A549 (cell line): ENCODE results near the gene SYS1. TPM values are rescaled to one million over a fixed set of nuclear protein-coding genes. Genes with fewer than 3 reads are reported as not detected.
A peak's percentile ranks its signal among the peaks of the same experiment; 100 is the strongest.

Source experiments
- ATAC-seq, 2 experiments: fragments of 200-7000 bp in 1 of 2; fragments of >200 bp in 1 of 2; cut with Nextera tagmentation in 1 of 2; cut with Tn5 transposase in 1 of 2; 3 replicates each; pipeline versions ENCODE4 v1.8.0 to v1.9.1; 2018 to 2020; ENCODE audit warnings: mild to moderate bottlenecking in 1 of 2, moderate library complexity in 1 of 2
- CTCF ChIA-PET: fragments of 300-600 bp; sonication (Branson Sonifier 250); formaldehyde crosslinking; extraction: SDS; loops from one replicate; lab custom pipeline; 2021; ENCODE audit warnings: antibody characterized with exemption, inconsistent platforms; lab: Yijun Ruan, JAX
- POLR2A ChIA-PET: fragments of 350-600 bp; formaldehyde crosslinking; extraction: SDS; loops from one replicate; lab custom pipeline; 2021; ENCODE audit warnings: antibody characterized with exemption, inconsistent platforms; lab: Yijun Ruan, JAX
- DNase-seq, 2 experiments: peaks; one replicate each; pipeline versions ENCODE4 v3.0.0 to v3.0.0-alpha.2; 2011 to 2016; ENCODE audit warnings: low read depth in 1 of 2, low spot score in 1 of 2
- FAIRE-seq: peaks from 2 replicates; lab custom pipeline; 2011; peaks lifted over from hg19 to GRCh38; lab: Jason Lieb, UNC
- H3K27ac ChIP-seq, 2 experiments: fragments of >200 bp; sonication (Bioruptor Twin); formaldehyde crosslinking; 3 replicates each; pipeline ENCODE4 v1.5.1; 2016 to 2017
- H3K4me1 ChIP-seq: fragments of >200 bp; sonication (Bioruptor Twin); formaldehyde crosslinking; 3 replicates; pipeline ENCODE4 v1.6.1; 2016
- H3K4me2 ChIP-seq: fragments of >200 bp; sonication (Bioruptor Twin); formaldehyde crosslinking; 3 replicates; pipeline ENCODE4 v1.6.1; 2016
- H3K4me3 ChIP-seq: fragments of >200 bp; sonication (Bioruptor Twin); formaldehyde crosslinking; 3 replicates; pipeline ENCODE4 v1.5.1; 2016
- H3K9me3 ChIP-seq: fragments of >200 bp; sonication (Bioruptor Twin); formaldehyde crosslinking; 3 replicates; pipeline ENCODE4 v1.6.1; 2016
- CBX8 ChIP-seq: fragments of 200-600 bp; sonication (generic); IDR thresholded peaks from 2 replicates; pipeline ENCODE4 v1.6.1; 2016
- CHD4 ChIP-seq: fragments of 200-600 bp; sonication (generic); IDR thresholded peaks from 2 replicates; pipeline ENCODE4 v1.6.1; 2016; ENCODE audit warnings: antibody characterized with exemption, mild to moderate bottlenecking, borderline replicate concordance
- EP300 ChIP-seq, 2 experiments: fragments of >200 bp; sonication (Bioruptor Twin); formaldehyde crosslinking; IDR thresholded peaks; 2 replicates in 1 of 2; 3 replicates in 1 of 2; pipeline ENCODE4 v1.6.1; 2016 to 2017
- ESRRA ChIP-seq: fragments of 150-350 bp; IDR thresholded peaks from 2 replicates; pipeline ENCODE4 v1.6.1; 2014; ENCODE audit warnings: mild to moderate bottlenecking, low read length, borderline replicate concordance
- FOSB ChIP-seq: fragments of 250-450 bp; sonication (Bioruptor Pico); IDR thresholded peaks from 2 replicates; pipeline ENCODE4 v1.5.0; 2020; ENCODE audit warnings: mild to moderate bottlenecking, moderate library complexity
- HOXA7 ChIP-seq: fragments of 250-450 bp; sonication (Bioruptor Pico); IDR thresholded peaks from 2 replicates; pipeline ENCODE4 v1.5.0; 2020; ENCODE audit warnings: mild to moderate bottlenecking, moderate library complexity
- HOXB13 ChIP-seq: fragments of 250-450 bp; sonication (Bioruptor Pico); IDR thresholded peaks from 2 replicates; pipeline ENCODE4 v1.5.0; 2020; ENCODE audit warnings: low read depth, mild to moderate bottlenecking, moderate library complexity
- JUN ChIP-seq, 2 experiments: fragments of >200 bp; sonication (Bioruptor Twin); formaldehyde crosslinking; IDR thresholded peaks; 2 replicates in 1 of 2; 3 replicates in 1 of 2; pipeline ENCODE4 v1.6.1; 2016 to 2017
- JUNB ChIP-seq: fragments of >200 bp; sonication (Bioruptor Twin); formaldehyde crosslinking; IDR thresholded peaks from 2 replicates; pipeline ENCODE4 v1.6.1; 2016
- MYC ChIP-seq: IDR thresholded peaks from 2 replicates; pipeline ENCODE4 v1.6.1; 2012; ENCODE audit warnings: mild to moderate bottlenecking, inconsistent platforms, low read length, improper control_type of control experiment, borderline replicate concordance
- PHF8 ChIP-seq: fragments of 200-600 bp; sonication (generic); IDR thresholded peaks from 2 replicates; pipeline ENCODE4 v1.6.1; 2016; ENCODE audit warnings: low read depth, mild to moderate bottlenecking, antibody characterized with exemption, moderate library complexity, borderline replicate concordance
- RCOR1 ChIP-seq: fragments of 150-350 bp; IDR thresholded peaks from 2 replicates; pipeline ENCODE4 v1.6.1; 2014; ENCODE audit warnings: antibody characterized with exemption, low read length, low read depth
- RNF2 ChIP-seq: fragments of 200-600 bp; sonication (generic); IDR thresholded peaks from 2 replicates; pipeline ENCODE4 v1.6.1; 2016; ENCODE audit warnings: low read depth, mild to moderate bottlenecking, antibody characterized with exemption, moderate library complexity, borderline replicate concordance
- ZSCAN20 ChIP-seq: fragments of 250-450 bp; sonication (Bioruptor Pico); IDR thresholded peaks from 2 replicates; pipeline ENCODE4 v1.8.0; 2022; ENCODE audit warnings: mild to moderate bottlenecking, moderate library complexity
- WGBS: methylation state at CpG from one replicate; pipeline ENCODE4 v1.1.6; 2017; ENCODE audit errors: missing lambda C conversion rate; 5-methylcytosine and 5-hydroxymethylcytosine counted together
- polyA plus RNA-seq, 4 experiments: library from polyadenylated mRNA; depleted of rRNA in 3 of 4; stranded (reverse); fragments of >200 nt; fragmentation: RNase III in 1 of 4; extraction: RNeasy Plus Mini Kit Qiagen cat#74134 plus additional on column Dnase treatment in 1 of 4; gene quantifications; 2 replicates in 3 of 4; 3 replicates in 1 of 4; pipeline ENCODE4 v1.2.3, GENCODE V29; 2011 to 2017
- TF ChIP-seq, protein P1 (sequence below): fragments of >200 bp; sonication (Bioruptor Twin); formaldehyde crosslinking; IDR thresholded peaks from 3 replicates; pipeline ENCODE4 v1.6.1; 2016
- TF ChIP-seq, protein P2 (sequence below): fragments of 200-600 bp; sonication (generic); IDR thresholded peaks from 2 replicates; pipeline ENCODE4 v1.6.1; 2016; ENCODE audit warnings: antibody characterized with exemption, mild to moderate bottlenecking, moderate library complexity
- TF ChIP-seq, protein P3 (sequence below): IDR thresholded peaks from 2 replicates; pipeline ENCODE4 v1.6.1; 2012
- TF ChIP-seq, protein P4 (sequence below): fragments of 450-650 bp; IDR thresholded peaks from 2 replicates; pipeline ENCODE4 v1.6.1; 2014; ENCODE audit warnings: antibody characterized with exemption
- TF ChIP-seq, protein P5 (sequence below): fragments of 250-450 bp; sonication (Bioruptor Pico); IDR thresholded peaks from 2 replicates; pipeline ENCODE4 v1.5.0; 2021; ENCODE audit warnings: mild to moderate bottlenecking, moderate library complexity, borderline replicate concordance

SYS1 gene
- polyA plus RNA-seq, 2 of the 4 experiments (the other 2 are of a cell fraction) = 20.2 to 27.6 TPM

DNA sequence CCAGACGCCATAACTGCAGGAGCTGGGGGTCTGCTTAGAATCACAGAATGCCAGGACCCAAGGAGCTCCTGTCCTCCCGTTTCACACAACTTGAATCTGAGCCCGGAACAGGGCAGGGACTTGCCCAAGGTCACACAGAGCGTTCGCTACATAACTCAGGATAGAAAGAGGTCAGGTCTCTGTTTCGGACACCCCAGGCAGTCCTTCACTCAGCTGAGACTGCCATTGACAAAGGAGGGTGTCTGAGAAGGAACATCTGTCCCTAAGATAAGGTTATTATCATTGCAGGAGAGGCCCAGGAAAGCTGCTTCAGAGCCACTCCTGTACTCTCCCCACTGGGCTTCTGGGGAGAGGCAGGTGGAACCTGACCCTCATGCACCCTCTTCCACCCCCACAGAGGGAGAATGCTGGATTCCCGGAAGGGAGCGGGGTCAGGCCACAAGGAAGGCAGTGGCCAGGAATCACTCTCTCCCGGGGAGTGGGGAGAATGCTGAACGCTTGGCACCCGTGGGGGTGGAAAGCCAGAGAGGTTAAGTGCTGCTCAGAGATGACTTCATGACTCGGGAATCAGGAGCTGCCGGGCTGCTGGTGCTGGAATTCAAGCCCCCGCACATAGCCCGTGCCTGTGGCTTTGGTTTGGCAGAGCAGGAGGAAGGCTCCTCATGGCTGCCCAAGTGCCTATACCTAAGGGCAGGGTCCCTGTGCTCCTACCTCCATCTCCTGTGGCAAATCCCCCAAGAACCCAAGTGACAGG lies 25.4 kb upstream of the SYS1 start:
- H3K4me1 ChIP-seq = peaks cover 75% of the 10 kb centered on the region
- POLR2A ChIA-PET = interaction anchor here (1.0 to 4.2 kb wide), 4 partner anchors 10 to 36 kb away, joined by 3 to 46 read pairs (median 7); partner anchors contain the start of genes SDC4 and SYS1
- 8% methylated on average over 15 of the region's 15 CpGs for WGBS
- DNase-seq = peak in 1 of 2 experiments; percentile 59
- no peak for FAIRE-seq
- peak; percentile 41 to 63 for ATAC-seq
- CTCF ChIA-PET = interaction anchor here (1.0 to 9.3 kb wide), 16 partner anchors 9 to 686 kb away, joined by 3 to 82 read pairs (median 6); partner anchors contain the start of genes SDC4 and SYS1
- H3K4me3 ChIP-seq = peak overlapping the region; percentile 0; the same call in 1 of the 3 replicates
- TF ChIP-seq, protein P1, sequence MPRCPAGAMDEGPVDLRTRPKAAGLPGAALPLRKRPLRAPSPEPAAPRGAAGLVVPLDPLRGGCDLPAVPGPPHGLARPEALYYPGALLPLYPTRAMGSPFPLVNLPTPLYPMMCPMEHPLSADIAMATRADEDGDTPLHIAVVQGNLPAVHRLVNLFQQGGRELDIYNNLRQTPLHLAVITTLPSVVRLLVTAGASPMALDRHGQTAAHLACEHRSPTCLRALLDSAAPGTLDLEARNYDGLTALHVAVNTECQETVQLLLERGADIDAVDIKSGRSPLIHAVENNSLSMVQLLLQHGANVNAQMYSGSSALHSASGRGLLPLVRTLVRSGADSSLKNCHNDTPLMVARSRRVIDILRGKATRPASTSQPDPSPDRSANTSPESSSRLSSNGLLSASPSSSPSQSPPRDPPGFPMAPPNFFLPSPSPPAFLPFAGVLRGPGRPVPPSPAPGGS = 0 out of 3 replicates have a peak, but pooled peaks have one; percentile 41
- TF ChIP-seq PHF8 = no peak
- TF ChIP-seq ESRRA = 0 out of 2 replicates have a peak, but pooled peaks have one; percentile 2
- 0 out of 5 replicates have a peak, but pooled peaks of 1 of the 2 experiments have one; percentile 21 for TF ChIP-seq EP300 (IDR thresholded peaks at IDR 0.05)
- TF ChIP-seq FOSB (CRISPR knock-in tag) = no peak
- no peak for TF ChIP-seq CBX8
- TF ChIP-seq, protein P2, sequence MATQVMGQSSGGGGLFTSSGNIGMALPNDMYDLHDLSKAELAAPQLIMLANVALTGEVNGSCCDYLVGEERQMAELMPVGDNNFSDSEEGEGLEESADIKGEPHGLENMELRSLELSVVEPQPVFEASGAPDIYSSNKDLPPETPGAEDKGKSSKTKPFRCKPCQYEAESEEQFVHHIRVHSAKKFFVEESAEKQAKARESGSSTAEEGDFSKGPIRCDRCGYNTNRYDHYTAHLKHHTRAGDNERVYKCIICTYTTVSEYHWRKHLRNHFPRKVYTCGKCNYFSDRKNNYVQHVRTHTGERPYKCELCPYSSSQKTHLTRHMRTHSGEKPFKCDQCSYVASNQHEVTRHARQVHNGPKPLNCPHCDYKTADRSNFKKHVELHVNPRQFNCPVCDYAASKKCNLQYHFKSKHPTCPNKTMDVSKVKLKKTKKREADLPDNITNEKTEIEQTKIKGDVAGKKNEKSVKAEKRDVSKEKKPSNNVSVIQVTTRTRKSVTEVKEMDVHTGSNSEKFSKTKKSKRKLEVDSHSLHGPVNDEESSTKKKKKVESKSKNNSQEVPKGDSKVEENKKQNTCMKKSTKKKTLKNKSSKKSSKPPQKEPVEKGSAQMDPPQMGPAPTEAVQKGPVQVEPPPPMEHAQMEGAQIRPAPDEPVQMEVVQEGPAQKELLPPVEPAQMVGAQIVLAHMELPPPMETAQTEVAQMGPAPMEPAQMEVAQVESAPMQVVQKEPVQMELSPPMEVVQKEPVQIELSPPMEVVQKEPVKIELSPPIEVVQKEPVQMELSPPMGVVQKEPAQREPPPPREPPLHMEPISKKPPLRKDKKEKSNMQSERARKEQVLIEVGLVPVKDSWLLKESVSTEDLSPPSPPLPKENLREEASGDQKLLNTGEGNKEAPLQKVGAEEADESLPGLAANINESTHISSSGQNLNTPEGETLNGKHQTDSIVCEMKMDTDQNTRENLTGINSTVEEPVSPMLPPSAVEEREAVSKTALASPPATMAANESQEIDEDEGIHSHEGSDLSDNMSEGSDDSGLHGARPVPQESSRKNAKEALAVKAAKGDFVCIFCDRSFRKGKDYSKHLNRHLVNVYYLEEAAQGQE = peak; percentile 47
- TF ChIP-seq, protein P3, sequence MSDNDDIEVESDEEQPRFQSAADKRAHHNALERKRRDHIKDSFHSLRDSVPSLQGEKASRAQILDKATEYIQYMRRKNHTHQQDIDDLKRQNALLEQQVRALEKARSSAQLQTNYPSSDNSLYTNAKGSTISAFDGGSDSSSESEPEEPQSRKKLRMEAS = peak; percentile 38; the same call in 1 of the 2 replicates
- TF ChIP-seq HOXA7 = no peak
- 0 out of 2 replicates have a peak, but pooled peaks have one; percentile 18 for TF ChIP-seq JUNB
- peak overlapping the region; percentile 84 to 96 for H3K27ac ChIP-seq
- peak overlapping the region; percentile 80 for H3K4me2 ChIP-seq
- no peaks in the 10 kb centered on the region for H3K9me3 ChIP-seq

DNA sequence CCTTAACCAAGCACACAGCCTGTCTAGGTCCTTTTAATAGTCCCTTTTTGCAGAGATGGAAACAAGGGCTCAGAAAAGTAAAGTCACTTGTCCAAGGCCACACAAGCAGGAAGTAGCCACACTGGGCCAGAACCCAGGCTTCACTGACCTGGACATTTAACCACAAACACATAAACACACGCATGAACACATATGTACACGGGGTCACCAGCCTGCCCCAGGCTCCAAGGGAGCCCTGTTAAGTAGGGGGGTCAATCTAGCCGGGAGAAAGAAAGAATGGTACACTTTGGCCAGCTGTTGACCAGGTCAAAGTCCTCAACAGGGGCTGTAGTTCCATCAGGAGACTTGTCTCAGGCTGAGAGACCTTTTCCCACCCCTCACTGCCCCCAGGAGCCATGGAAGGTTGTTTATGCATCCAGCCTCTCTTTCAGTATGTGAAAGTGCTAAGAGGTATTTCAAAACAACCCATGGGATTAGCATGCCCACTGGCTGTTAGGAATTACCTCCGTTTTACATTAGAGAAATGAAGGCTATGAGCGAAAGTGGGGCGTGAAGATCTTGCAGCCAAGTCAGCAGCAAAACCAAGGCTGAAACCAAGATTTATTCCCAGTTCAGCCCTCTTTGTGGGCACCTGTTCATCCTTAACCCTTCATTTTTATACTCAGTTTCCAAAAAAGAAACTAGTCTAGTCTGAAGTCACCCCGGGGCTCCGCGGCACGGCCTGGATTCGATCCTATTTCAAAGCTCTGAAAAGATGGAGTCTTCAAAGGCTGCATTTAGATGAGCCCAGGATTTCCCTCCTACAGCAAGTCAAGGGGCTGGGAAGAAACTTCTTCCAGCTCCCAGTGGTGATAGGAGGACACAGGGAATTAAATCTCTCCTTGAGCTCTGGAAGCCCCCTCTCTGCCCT lies 24.6 kb upstream of the SYS1 start:
- peak overlapping the region; percentile 84 to 96 for H3K27ac ChIP-seq
- H3K4me2 ChIP-seq = peak overlapping the region; percentile 80
- WGBS = 84% methylated on average over 11 of the region's 11 CpGs
- TF ChIP-seq, protein P4, sequence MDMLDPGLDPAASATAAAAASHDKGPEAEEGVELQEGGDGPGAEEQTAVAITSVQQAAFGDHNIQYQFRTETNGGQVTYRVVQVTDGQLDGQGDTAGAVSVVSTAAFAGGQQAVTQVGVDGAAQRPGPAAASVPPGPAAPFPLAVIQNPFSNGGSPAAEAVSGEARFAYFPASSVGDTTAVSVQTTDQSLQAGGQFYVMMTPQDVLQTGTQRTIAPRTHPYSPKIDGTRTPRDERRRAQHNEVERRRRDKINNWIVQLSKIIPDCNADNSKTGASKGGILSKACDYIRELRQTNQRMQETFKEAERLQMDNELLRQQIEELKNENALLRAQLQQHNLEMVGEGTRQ = no peak
- no peak for TF ChIP-seq ZSCAN20 (CRISPR knock-in tag)
- TF ChIP-seq, protein P5, sequence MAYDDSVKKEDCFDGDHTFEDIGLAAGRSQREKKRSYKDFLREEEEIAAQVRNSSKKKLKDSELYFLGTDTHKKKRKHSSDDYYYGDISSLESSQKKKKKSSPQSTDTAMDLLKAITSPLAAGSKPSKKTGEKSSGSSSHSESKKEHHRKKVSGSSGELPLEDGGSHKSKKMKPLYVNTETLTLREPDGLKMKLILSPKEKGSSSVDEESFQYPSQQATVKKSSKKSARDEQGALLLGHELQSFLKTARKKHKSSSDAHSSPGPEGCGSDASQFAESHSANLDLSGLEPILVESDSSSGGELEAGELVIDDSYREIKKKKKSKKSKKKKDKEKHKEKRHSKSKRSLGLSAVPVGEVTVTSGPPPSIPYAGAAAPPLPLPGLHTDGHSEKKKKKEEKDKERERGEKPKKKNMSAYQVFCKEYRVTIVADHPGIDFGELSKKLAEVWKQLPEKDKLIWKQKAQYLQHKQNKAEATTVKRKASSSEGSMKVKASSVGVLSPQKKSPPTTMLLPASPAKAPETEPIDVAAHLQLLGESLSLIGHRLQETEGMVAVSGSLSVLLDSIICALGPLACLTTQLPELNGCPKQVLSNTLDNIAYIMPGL (CRISPR knock-in tag) = no peak
- TF ChIP-seq RNF2 = no peak
- TF ChIP-seq JUN (IDR thresholded peaks at IDR 0.05) = no peak
- no peak for TF ChIP-seq HOXB13 (CRISPR knock-in tag)
- no peak for TF ChIP-seq CHD4
- TF ChIP-seq, protein P2 = no peak
- TF ChIP-seq MYC = no peak
- TF ChIP-seq RCOR1 = no peak
- H3K9me3 ChIP-seq = no peaks in the 10 kb centered on the region
- POLR2A ChIA-PET = interaction anchor here (4.2 kb wide), 1 partner anchor 9 kb away, joined by 46 read pairs; the partner anchor contains the start of gene SDC4
- CTCF ChIA-PET = interaction anchor here (0.7 to 9.3 kb wide), 10 partner anchors 9 to 433 kb away, joined by 3 to 82 read pairs (median 6); partner anchors contain the start of gene SYS1
- no peak overlapping the region for H3K4me3 ChIP-seq
- ATAC-seq = no peak
- no peak for FAIRE-seq
- peaks cover 84% of the 10 kb centered on the region for H3K4me1 ChIP-seq
- no peak for DNase-seq
